Inflammatory macrophage treated with lipopolysaccharide for 4 hours (primary cell): ENCODE measurements around the gene ZDHHC5.
"Not testable (repeated sequence)": the region's sequence is repeated elsewhere in the genome, so short reads cannot be mapped to it uniquely, and the experiment has no call there.

Experiments
- DNase-seq: peaks from one replicate; pipeline ENCODE4 v3.0.0-alpha.2; 2020

ZDHHC5 gene

GRCh38 chr11:57675176-57675941 lies 7.4 kb downstream of the ZDHHC5 start:
- DNase-seq: no peak

GRCh38 chr11:57679396-57679795 lies 11.5 kb downstream of the ZDHHC5 start:
- no peak for DNase-seq

GRCh38 chr11:57680552-57680874 lies 12.6 kb downstream of the ZDHHC5 start:
- peak; percentile 49 for DNase-seq

- no peak for DNase-seq
These were observed 13.3 kb downstream of the ZDHHC5 start for GRCh38 chr11:57681168-57681567.

- not testable (repeated sequence) for DNase-seq
These were observed 22.6 kb downstream of the ZDHHC5 start for GRCh38 chr11:57690474-57690873.

GRCh38 chr11:57698843-57699365 lies 31.0 kb downstream of the ZDHHC5 start:
- no peak for DNase-seq

- no peak for DNase-seq
These were observed 31.9 kb downstream of the ZDHHC5 start for GRCh38 chr11:57699813-57700212.

- no peak for DNase-seq
These were observed 32.5 kb downstream of the ZDHHC5 start for GRCh38 chr11:57700425-57700824.

GRCh38 chr11:57703341-57703740 lies 35.4 kb downstream of the ZDHHC5 start:
- no peak for DNase-seq

GRCh38 chr11:57704932-57705331 lies 37.0 kb downstream of the ZDHHC5 start:
- DNase-seq: no peak

- DNase-seq: not testable (repeated sequence)
These were observed 37.5 kb downstream of the ZDHHC5 start for GRCh38 chr11:57705432-57705831.

- no peak for DNase-seq
These were observed 42.0 kb downstream of the ZDHHC5 start for GRCh38 chr11:57709802-57710367.

GRCh38 chr11:57711414-57712255 lies 43.7 kb downstream of the ZDHHC5 start, which contains the start of gene MED19:
Gene MED19, minus strand, starts transcription at chr11:57712215. Its CDS starts 36 bp downstream, at chr11:57712179.
- DNase-seq: peak; percentile 63

GRCh38 chr11:57712256-57713150 lies 44.6 kb downstream of the ZDHHC5 start, which contains the start of gene TMX2:
Gene TMX2, plus strand, starts transcription at chr11:57712593. Its CDS starts 26 bp downstream, at chr11:57712619.
- peak; percentile 99 for DNase-seq

GRCh38 chr11:57713835-57714234 lies 45.9 kb downstream of the ZDHHC5 start:
- no peak for DNase-seq

- DNase-seq: not testable (repeated sequence)
These were observed 48.8 kb downstream of the ZDHHC5 start for GRCh38 chr11:57716726-57717125.

- DNase-seq: no peak
These were observed 59.3 kb downstream of the ZDHHC5 start for GRCh38 chr11:57727185-57727584.

- no peak for DNase-seq
These were observed 60.9 kb downstream of the ZDHHC5 start for GRCh38 chr11:57728829-57729228.

- DNase-seq: no peak
These were observed 61.6 kb downstream of the ZDHHC5 start for GRCh38 chr11:57729479-57729878.

GRCh38 chr11:57732661-57733060 lies 64.7 kb downstream of the ZDHHC5 start:
- no peak for DNase-seq

GRCh38 chr11:57735619-57736298 lies 67.8 kb downstream of the ZDHHC5 start:
- no peak for DNase-seq
